NCI-H2107 treated with DMSO at 0.1 percent for 48 hours (cell line): Measurements from ENCODE around the gene CNOT4.

Source experiments
- DNase-seq: peaks from one replicate; lab custom pipeline; 2025; ENCODE audit not compliant: unreplicated experiment; lab: John Stamatoyannopoulos, UW

The CNOT4 gene

GRCh38 chr7:135405969-135406368 lies 103.9 kb downstream of the CNOT4 start:
- no peak for DNase-seq

GRCh38 chr7:135403302-135403701 lies 106.6 kb downstream of the CNOT4 start:
- no peak for DNase-seq

- DNase-seq: no peak
Measured at GRCh38 chr7:135397689-135398088, 112.2 kb downstream of the CNOT4 start.

- peak; percentile 54 for DNase-seq
Measured at GRCh38 chr7:135392701-135393100, 117.2 kb downstream of the CNOT4 start.

- DNase-seq: no peak
Measured at GRCh38 chr7:135391514-135391913, 118.4 kb downstream of the CNOT4 start.

- peak; percentile 92 for DNase-seq
Measured at GRCh38 chr7:135390829-135391228, 119.1 kb downstream of the CNOT4 start.

- DNase-seq: peak; percentile 24
Measured at GRCh38 chr7:135389971-135390370, 119.9 kb downstream of the CNOT4 start.

- DNase-seq: no peak
Measured at GRCh38 chr7:135388616-135389015, 121.3 kb downstream of the CNOT4 start.

GRCh38 chr7:135386776-135387175 lies 123.1 kb downstream of the CNOT4 start:
- DNase-seq: no peak

- DNase-seq: no peak
Measured at GRCh38 chr7:135386181-135386580, 123.7 kb downstream of the CNOT4 start.

GRCh38 chr7:135385209-135385608 lies 124.7 kb downstream of the CNOT4 start:
- no peak for DNase-seq

- DNase-seq: no peak
Measured at GRCh38 chr7:135383525-135384175, 126.3 kb downstream of the CNOT4 start.

GRCh38 chr7:135382173-135382572 lies 127.7 kb downstream of the CNOT4 start:
- DNase-seq: no peak

- DNase-seq: no peak
Measured at GRCh38 chr7:135381369-135381768, 128.5 kb downstream of the CNOT4 start.

GRCh38 chr7:135380351-135380750 lies 129.6 kb downstream of the CNOT4 start:
- DNase-seq: no peak

GRCh38 chr7:135377171-135377570 lies 132.7 kb downstream of the CNOT4 start:
- no peak for DNase-seq

- DNase-seq: no peak
Measured at GRCh38 chr7:135375908-135376699, 133.8 kb downstream of the CNOT4 start.

GRCh38 chr7:135374736-135375135 lies 135.2 kb downstream of the CNOT4 start:
- no peak for DNase-seq

- DNase-seq: no peak
Measured at GRCh38 chr7:135372222-135372621, 137.7 kb downstream of the CNOT4 start.

GRCh38 chr7:135370656-135371055 lies 139.2 kb downstream of the CNOT4 start:
- DNase-seq: no peak

- no peak for DNase-seq
Measured at GRCh38 chr7:135369405-135369804, 140.5 kb downstream of the CNOT4 start.

GRCh38 chr7:135368416-135369186 lies 141.3 kb downstream of the CNOT4 start:
- no peak for DNase-seq
